ENCODE measurements around the gene IGSF9.

- TF ChIP-seq CTCF (IDR thresholded peaks at IDR 0.05; ENCODE audit: low read length) (no peak), EZH2 (optimal IDR thresholded peaks at IDR 0.05; ENCODE audit: low read depth, low read length) (no peak)
Observed at GRCh38 chr1:159949981-159950381, 4.6 kb upstream of the IGSF9 start.

Measured in MM.1S (cell line).